HG03095 (cell line): ENCODE measurements around the gene DBNDD1.

Source experiments
- ATAC-seq: cut with Tn5 transposase; IDR thresholded peaks from one replicate; pipeline ENCODE4 v1.9.1; 2021; ENCODE audit warnings: moderate library complexity; ENCODE audit not compliant: unreplicated experiment

DBNDD1 gene

DNA sequence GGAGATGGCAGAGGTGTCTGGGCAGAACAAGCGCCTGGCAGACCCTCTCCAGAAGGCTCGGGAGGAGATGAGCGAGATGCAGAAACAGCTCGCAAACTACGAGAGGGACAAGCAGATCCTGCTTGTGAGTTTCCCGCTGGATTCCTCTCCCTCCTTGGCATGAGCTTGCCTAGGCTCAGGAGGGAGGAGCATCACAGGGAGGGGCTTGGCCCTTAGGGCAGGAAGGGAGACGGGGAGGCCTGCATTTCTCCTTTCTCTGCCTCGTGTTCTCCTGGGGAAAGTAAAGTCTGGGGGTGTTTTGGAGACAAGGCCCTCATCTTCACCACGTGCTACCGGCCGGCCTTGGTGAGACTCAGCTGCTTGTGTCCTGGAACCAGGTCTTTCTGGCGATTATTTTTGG, 18.0 kb upstream of the DBNDD1 start:
- ATAC-seq, result no peak

- no peak for ATAC-seq
Measured at GRCh38 chr16:90035902-90036301, 16.6 kb upstream of the DBNDD1 start.

- no peak for ATAC-seq
Measured at GRCh38 chr16:90034504-90034903, 15.2 kb upstream of the DBNDD1 start.

GRCh38 chr16:90033387-90033786, 14.1 kb upstream of the DBNDD1 start:
- ATAC-seq, result no peak

GRCh38 chr16:90032674-90033331, 13.5 kb upstream of the DBNDD1 start:
- ATAC-seq, result no peak

GRCh38 chr16:90031931-90032673, 12.8 kb upstream of the DBNDD1 start:
- ATAC-seq, result no peak

DNA sequence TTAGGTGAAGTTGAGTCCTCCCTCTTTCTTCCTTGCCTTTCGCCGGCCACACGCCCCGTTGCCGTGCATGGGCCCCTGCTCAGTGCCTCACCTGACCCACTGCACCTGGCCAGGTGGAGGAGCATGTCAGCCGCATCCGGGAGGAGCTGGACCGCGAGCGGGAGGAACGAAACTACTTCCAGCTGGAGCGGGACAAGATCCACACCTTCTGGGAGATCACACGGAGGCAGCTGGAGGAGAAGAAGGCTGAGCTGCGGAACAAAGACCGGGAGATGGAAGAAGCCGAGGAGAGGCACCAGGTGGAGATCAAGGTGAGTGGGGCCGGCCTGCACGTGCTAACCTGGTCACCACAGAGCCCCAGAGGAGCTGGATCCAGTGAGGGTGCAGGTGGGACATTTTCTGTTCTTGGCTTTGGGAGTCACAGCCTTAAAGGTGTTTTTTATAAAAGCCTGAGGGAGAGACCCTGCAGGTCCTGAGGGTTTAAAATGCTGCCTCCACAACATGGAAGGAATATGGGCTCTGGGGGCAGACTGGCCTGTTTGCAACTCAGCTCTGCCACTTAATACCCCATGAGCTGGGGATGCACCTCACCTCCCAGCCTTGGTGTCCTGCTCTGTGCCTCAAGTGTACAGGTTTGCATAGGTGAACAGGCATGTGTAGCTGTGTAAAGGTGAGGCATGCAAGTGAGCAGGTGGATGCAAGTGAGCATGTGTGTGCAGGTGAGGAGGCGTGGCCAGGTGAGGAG, 12.1 kb upstream of the DBNDD1 start:
- no peak for ATAC-seq

GRCh38 chr16:90028985-90029384, 9.7 kb upstream of the DBNDD1 start:
- no peak for ATAC-seq

- no peak for ATAC-seq
Measured at GRCh38 chr16:90027611-90028010, 8.4 kb upstream of the DBNDD1 start.

- ATAC-seq, result no peak
Measured at GRCh38 chr16:90026135-90026534, 6.9 kb upstream of the DBNDD1 start.

GRCh38 chr16:90023078-90023447, 3.8 kb upstream of the DBNDD1 start:
- ATAC-seq, result no peak

DNA sequence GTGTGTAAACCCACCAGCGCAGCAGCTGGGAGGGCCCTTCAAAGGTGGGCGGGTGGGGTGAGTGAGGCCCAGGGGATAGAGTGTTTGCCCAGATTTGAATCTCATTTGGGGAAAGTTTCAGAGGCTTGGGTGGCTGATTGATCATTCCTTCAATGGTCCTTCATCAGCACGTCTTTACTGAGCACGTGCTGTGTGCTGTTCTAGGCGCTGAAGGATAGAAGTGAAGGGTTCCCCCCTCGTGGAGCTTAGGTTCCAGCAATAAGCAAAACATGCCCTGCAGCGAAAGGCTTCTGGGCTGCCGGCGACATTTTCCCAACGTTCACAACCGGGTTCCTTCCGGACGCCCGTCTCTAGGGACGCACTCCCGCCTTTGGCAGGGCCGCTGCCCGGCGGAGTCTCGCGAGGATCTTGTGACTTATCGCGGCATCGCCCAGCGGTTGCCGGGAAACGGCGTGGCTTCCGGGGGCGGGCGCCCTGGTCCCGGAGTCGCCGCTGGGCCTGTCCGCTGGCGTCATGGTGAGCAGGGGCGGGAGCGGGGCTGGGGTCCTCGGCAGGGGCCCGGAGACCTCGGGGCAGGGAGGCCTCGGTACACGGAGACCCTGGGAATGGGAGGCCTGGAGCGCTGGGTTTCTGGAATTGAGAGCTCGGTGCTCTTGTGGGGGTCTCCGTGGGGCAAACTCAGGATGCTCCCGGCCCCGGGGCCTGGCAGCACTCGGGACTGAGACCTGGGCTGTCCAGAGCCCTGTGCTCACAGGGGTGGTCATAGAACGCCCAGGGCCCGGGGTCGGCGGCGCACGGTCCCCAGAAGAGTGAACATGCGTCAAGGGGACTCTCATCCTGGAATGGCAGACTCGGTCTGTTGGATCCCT, 3.2 kb upstream of the DBNDD1 start:
- peak; percentile 72 for ATAC-seq

DNA sequence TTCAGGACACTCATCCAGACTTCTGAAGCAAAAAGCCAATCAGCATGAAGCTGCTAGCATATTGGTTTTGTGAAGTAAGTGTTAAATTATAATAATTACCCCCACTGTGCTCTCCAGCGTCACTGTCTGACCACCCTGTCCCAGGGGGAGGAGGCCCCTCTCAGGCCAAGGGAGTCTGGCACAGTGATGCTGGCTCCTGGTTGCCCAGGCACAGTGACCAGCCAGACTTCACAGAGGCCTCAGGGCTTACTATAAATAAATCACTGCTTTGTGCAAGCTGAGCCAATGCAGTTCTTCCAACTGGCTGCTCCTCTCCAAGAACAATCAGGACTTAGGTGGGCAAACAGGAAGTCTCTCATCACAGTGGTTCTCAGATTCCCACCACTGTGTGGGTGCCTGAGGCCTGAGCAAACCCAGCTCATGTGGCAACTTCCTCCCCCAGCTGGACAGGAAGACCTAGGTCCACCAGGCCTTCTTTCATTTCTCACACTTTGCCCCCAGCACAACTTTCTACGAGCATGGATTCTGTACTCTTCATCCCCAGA, 1.7 kb upstream of the DBNDD1 start:
- ATAC-seq, result no peak

- no peak for ATAC-seq
Measured at GRCh38 chr16:90020260-90020837, 1.1 kb upstream of the DBNDD1 start.

GRCh38 chr16:90019543-90020259, 445 bp upstream of the DBNDD1 start:
- no peak for ATAC-seq

DNA sequence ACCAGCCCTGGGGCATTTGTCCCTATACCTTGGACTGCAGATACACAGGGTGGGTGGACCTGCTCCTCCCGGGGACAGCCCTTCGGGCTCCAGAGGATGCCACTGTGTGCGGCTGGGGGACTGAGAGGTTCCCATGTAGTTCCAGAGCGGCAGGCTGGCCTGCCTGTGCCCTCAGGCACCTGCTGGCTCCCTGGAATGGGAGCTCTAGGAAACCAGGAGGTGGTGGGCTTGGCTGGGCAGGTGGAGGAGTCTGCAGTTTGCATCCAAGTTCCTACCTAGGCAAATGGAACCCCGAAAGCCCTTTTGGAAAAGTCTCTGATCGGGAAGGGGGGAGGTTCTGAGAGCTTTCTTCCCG, 982 bp downstream of the DBNDD1 start:
- ATAC-seq, result no peak

DNA sequence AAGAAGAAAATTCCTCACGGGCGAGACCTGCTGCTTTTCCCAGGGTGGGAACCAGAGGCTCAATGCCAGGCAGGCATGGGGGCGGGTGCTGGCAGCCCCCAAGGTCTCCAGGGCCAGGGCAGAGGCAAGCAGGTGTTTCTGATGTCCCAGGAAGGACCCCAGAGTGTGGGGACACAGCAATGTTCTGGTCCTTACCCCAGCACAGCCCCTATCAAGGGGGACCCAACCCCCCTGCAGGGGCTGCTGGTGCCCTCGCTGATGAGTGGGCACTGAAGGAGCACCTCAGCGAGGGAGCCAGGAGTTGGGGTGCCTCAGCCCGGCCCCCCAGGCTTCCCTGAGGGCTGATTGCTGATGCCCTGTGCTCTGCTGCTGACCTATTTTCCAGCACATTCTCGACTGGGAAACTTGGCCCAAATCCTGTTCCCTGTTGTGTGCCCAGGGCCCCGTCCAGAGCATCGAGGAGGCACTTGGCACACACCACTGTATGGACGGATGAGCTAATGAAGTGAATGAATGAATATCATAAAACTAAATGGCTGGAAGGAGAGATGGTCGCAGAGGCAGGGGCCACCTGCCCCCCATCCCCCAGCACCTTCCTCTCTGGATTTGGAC, 2.8 kb downstream of the DBNDD1 start:
- no peak for ATAC-seq

DNA sequence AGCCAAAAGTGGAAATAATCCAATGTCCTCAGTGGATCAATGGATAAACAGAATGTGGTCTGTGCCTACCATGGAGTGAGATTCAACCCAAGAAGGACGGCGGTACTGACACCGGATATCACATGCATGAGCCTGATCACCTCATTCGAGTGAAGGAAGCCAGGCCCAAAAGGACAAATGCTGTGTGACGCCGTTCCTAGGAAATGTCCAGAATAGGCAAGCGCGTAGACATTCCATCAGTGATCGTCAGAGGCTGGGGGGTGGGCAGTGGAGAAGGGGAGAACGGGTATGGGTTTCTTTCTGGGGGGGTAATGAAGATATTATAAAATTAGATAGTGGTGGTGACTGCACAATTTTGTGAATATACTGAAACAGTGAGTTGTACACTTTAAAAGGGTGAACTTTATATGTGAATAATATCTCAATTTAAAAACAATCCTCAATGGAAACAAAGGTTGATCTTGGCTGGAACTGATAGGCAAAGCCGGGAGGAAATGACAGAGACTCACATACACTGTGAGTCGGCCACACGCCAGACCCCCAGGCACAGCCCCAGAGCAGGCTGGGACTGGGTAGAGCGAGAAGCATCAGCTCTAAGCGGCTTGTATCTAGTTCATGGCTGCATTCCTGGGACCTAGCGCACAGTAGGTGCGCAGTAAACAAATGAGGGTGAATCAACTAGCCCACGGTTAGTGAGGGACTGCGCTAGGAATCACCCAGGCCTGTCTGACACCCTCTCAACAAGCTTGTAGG, 3.5 kb downstream of the DBNDD1 start:
- no peak for ATAC-seq
